Measurements from ENCODE around the gene LEMD2.

GRCh38 chr6:33725222-33725621, 63.7 kb downstream of the LEMD2 start:
- TF ChIP-seq, protein P1, sequence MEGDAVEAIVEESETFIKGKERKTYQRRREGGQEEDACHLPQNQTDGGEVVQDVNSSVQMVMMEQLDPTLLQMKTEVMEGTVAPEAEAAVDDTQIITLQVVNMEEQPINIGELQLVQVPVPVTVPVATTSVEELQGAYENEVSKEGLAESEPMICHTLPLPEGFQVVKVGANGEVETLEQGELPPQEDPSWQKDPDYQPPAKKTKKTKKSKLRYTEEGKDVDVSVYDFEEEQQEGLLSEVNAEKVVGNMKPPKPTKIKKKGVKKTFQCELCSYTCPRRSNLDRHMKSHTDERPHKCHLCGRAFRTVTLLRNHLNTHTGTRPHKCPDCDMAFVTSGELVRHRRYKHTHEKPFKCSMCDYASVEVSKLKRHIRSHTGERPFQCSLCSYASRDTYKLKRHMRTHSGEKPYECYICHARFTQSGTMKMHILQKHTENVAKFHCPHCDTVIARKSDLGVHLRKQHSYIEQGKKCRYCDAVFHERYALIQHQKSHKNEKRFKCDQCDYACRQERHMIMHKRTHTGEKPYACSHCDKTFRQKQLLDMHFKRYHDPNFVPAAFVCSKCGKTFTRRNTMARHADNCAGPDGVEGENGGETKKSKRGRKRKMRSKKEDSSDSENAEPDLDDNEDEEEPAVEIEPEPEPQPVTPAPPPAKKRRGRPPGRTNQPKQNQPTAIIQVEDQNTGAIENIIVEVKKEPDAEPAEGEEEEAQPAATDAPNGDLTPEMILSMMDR (IDR thresholded peaks at IDR 0.05) = no peak
- TF ChIP-seq RAD21 (IDR thresholded peaks at IDR 0.05; ENCODE audit: low read length) (no peak), EP300 (IDR thresholded peaks at IDR 0.05; ENCODE audit: borderline replicate concordance in 1 of 2, low read depth in 1 of 2, low read length in 1 of 2) (no peak), EZH2phosphoT487 (IDR thresholded peaks at IDR 0.05; ENCODE audit: borderline replicate concordance, low read depth) (no peak), SIN3A (IDR thresholded peaks at IDR 0.05; ENCODE audit: borderline replicate concordance, low read depth, low read length) (no peak), POLR2AphosphoS5 (IDR thresholded peaks at IDR 0.05; ENCODE audit: low read depth, low read length) (no peak), GATA2 (CRISPR knock-in tag; IDR thresholded peaks at IDR 0.05) (no peak)
- TF ChIP-seq, protein P2, sequence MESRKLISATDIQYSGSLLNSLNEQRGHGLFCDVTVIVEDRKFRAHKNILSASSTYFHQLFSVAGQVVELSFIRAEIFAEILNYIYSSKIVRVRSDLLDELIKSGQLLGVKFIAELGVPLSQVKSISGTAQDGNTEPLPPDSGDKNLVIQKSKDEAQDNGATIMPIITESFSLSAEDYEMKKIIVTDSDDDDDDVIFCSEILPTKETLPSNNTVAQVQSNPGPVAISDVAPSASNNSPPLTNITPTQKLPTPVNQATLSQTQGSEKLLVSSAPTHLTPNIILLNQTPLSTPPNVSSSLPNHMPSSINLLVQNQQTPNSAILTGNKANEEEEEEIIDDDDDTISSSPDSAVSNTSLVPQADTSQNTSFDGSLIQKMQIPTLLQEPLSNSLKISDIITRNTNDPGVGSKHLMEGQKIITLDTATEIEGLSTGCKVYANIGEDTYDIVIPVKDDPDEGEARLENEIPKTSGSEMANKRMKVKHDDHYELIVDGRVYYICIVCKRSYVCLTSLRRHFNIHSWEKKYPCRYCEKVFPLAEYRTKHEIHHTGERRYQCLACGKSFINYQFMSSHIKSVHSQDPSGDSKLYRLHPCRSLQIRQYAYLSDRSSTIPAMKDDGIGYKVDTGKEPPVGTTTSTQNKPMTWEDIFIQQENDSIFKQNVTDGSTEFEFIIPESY (IDR thresholded peaks at IDR 0.05; ENCODE audit: borderline replicate concordance, low read depth) = no peak
